Measurements from ENCODE around the gene ELOVL1. TPM values are rescaled to one million over a fixed set of nuclear protein-coding genes. Genes with fewer than 3 reads are reported as not detected.

The ELOVL1 gene
- total RNA-seq, 4 donors from 2014 or later: 149 to 434 (median 349) TPM

- no peaks in the 10 kb centered on the region for H3K27me3 ChIP-seq
- 66% methylated on average over 3 of the region's 3 CpGs for WGBS
- H3K4me1 ChIP-seq: peaks cover 2% of the 10 kb centered on the region
- no peak overlapping the region for H3K27ac ChIP-seq
- no peak for DNase-seq (ENCODE audit: low spot score in 2 of 2)
- H3K36me3 ChIP-seq: peaks cover 46% of the 10 kb centered on the region
- TF ChIP-seq POLR2AphosphoS5 (IDR thresholded peaks at IDR 0.05) (no peak), POLR2A (IDR thresholded peaks at IDR 0.05) (no peak), EP300 (IDR thresholded peaks at IDR 0.05) (no peak)
- TF ChIP-seq, protein P1, sequence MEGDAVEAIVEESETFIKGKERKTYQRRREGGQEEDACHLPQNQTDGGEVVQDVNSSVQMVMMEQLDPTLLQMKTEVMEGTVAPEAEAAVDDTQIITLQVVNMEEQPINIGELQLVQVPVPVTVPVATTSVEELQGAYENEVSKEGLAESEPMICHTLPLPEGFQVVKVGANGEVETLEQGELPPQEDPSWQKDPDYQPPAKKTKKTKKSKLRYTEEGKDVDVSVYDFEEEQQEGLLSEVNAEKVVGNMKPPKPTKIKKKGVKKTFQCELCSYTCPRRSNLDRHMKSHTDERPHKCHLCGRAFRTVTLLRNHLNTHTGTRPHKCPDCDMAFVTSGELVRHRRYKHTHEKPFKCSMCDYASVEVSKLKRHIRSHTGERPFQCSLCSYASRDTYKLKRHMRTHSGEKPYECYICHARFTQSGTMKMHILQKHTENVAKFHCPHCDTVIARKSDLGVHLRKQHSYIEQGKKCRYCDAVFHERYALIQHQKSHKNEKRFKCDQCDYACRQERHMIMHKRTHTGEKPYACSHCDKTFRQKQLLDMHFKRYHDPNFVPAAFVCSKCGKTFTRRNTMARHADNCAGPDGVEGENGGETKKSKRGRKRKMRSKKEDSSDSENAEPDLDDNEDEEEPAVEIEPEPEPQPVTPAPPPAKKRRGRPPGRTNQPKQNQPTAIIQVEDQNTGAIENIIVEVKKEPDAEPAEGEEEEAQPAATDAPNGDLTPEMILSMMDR (IDR thresholded peaks at IDR 0.05): no peak
- H3K9me3 ChIP-seq: no peaks in the 10 kb centered on the region
- H3K4me3 ChIP-seq: no peak overlapping the region
Measured at GRCh38 chr1:43381612-43382011, 13.8 kb upstream of the ELOVL1 start.

GRCh38 chr1:43379476-43379875, 11.7 kb upstream of the ELOVL1 start:
- H3K36me3 ChIP-seq: peaks cover 24% of the 10 kb centered on the region
- WGBS: 95% methylated on average over 1 of the region's 1 CpG

DNA sequence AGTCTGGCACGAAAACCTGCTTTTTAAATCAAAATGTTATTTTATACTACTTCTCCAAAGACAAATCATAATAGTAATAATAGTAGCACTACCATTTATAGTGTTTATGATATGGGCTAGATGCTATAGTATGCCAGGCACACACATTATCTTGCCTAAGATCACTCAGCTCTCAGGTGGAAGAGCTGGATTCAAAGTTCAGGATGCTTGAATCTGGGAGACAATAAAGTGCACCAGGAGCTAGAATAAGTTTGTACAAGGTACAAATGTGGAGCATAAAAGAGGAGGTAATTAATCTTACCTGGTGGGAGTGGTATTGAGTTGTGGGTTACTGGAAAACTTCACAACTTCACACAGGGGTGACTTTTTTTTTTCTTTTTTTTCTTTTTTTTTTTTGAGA, 10.0 kb upstream of the ELOVL1 start:
- DNase-seq (ENCODE audit: low spot score in 2 of 2): no peak
- no peaks in the 10 kb centered on the region for H3K9me3 ChIP-seq
- H3K27me3 ChIP-seq: no peaks in the 10 kb centered on the region
- no peak overlapping the region for H3K27ac ChIP-seq
- peaks cover 8% of the 10 kb centered on the region for H3K36me3 ChIP-seq
- no peak overlapping the region for H3K4me3 ChIP-seq
- TF ChIP-seq POLR2AphosphoS5 (IDR thresholded peaks at IDR 0.05) (no peak), POLR2A (IDR thresholded peaks at IDR 0.05) (no peak), EP300 (IDR thresholded peaks at IDR 0.05) (no peak)
- H3K4me1 ChIP-seq: peaks cover 3% of the 10 kb centered on the region
- 87% methylated on average over 1 of the region's 1 CpG for WGBS

More at GRCh38 chr1:43379476-43379875, 11.7 kb upstream of the ELOVL1 start:
- peaks cover 2% of the 10 kb centered on the region for H3K4me1 ChIP-seq
- no peaks in the 10 kb centered on the region for H3K27me3 ChIP-seq
- no peak overlapping the region for H3K27ac ChIP-seq
- TF ChIP-seq POLR2A (IDR thresholded peaks at IDR 0.05) (no peak), EP300 (IDR thresholded peaks at IDR 0.05) (no peak), POLR2AphosphoS5 (IDR thresholded peaks at IDR 0.05) (no peak)
- TF ChIP-seq, protein P1 (IDR thresholded peaks at IDR 0.05): no peak
- no peak overlapping the region for H3K4me3 ChIP-seq
- DNase-seq (ENCODE audit: low spot score in 2 of 2): no peak
- no peaks in the 10 kb centered on the region for H3K9me3 ChIP-seq

DNA sequence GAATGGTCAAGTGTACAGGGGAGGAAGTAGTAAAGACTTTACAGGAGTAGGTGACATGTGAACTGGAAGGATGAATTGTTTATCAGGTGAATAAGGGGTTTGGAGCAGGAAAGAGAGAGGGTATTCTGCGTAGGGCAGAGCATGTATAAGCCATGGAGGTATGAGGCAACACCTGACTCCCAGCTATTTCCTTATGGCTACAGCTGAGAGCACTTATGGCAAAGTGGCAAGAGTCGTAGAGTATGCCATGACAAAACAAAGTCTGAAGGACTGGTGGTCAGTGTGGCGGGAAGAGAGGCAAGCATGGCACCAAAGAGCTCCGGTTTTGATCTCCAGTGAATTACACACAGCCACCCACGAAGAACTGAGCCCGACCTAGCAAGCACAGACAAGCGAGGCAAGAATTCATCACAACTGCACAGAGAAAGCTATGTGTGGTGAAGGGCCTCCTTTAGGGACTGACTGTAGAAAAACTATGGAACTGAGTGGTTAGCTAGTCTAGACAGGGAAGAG, 9.0 kb upstream of the ELOVL1 start:
- no peak for DNase-seq (ENCODE audit: low spot score in 2 of 2)
- H3K27ac ChIP-seq: no peak overlapping the region
- WGBS: 80% methylated on average over 7 of the region's 7 CpGs
- no peaks in the 10 kb centered on the region for H3K9me3 ChIP-seq
- TF ChIP-seq POLR2AphosphoS5 (IDR thresholded peaks at IDR 0.05) (no peak), POLR2A (IDR thresholded peaks at IDR 0.05) (no peak), EP300 (IDR thresholded peaks at IDR 0.05) (no peak)
- TF ChIP-seq, protein P1 (IDR thresholded peaks at IDR 0.05): no peak
- H3K4me1 ChIP-seq: peaks cover 4% of the 10 kb centered on the region
- no peaks in the 10 kb centered on the region for H3K27me3 ChIP-seq
- H3K4me3 ChIP-seq: no peak overlapping the region
- H3K36me3 ChIP-seq: no peaks in the 10 kb centered on the region

GRCh38 chr1:43373066-43373940, 5.5 kb upstream of the ELOVL1 start:
- H3K9me3 ChIP-seq: no peaks in the 10 kb centered on the region
- H3K27me3 ChIP-seq: no peaks in the 10 kb centered on the region
- H3K27ac ChIP-seq: no peak overlapping the region
- H3K4me1 ChIP-seq: peaks cover 14% of the 10 kb centered on the region
- TF ChIP-seq EP300 (IDR thresholded peaks at IDR 0.05) (no peak), POLR2A (IDR thresholded peaks at IDR 0.05) (no peak), POLR2AphosphoS5 (IDR thresholded peaks at IDR 0.05) (no peak)
- TF ChIP-seq, protein P1 (IDR thresholded peaks at IDR 0.05): no peak
- no peak overlapping the region for H3K4me3 ChIP-seq
- 42% methylated on average over 4 of the region's 4 CpGs for WGBS
- no peak for DNase-seq (ENCODE audit: low spot score in 2 of 2)
- H3K36me3 ChIP-seq: no peaks in the 10 kb centered on the region
